Prostate gland (tissue), 2 donors: ENCODE measurements around the gene ADAP2.
"Not testable (repeated sequence)": the region's sequence is repeated elsewhere in the genome, so short reads cannot be mapped to it uniquely, and the experiment has no call there.

Experiments
- CTCF ChIP-seq, 4 experiments: fragments of 200-600 bp in 2 of 4; fragments of 450-650 bp in 2 of 4; sonication (generic) in 2 of 4; IDR thresholded peaks; 1 replicate in 3 of 4; 2 replicates in 1 of 4; pipeline ENCODE4 v1.5.1; 2016 to 2019; ENCODE audit warnings: antibody characterized with exemption in 4 of 4, mild to moderate bottlenecking in 2 of 4, moderate library complexity in 2 of 4
- POLR2A ChIP-seq: fragments of 450-650 bp; IDR thresholded peaks from one replicate; pipeline ENCODE4 v1.6.1; 2016; ENCODE audit warnings: antibody characterized with exemption, mild to moderate bottlenecking
- POLR2AphosphoS5 ChIP-seq: sonication (generic); formaldehyde crosslinking; IDR thresholded peaks from one replicate; pipeline ENCODE4 v1.6.1; 2017; ENCODE audit warnings: antibody characterized with exemption

DNA sequence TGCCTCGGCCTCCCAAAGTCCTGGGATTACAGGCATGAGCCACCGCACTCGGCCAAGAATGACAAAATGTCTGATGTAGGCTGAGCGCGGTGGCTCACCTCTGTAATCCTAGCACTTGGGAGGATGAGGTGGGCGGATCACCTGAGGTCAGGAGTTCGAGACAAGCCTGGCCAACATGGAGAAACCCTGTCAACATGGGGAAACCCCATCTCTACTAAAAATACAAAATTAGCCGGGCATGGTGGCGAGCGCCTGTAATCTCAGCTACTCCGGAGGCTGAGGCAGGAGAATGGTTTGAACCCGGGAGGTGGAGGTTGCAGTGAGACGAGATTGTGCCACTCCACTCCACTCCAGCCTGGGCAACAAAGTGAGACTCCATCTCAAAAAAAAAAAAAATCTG, 46.2 kb downstream of the ADAP2 start:
- not testable (repeated sequence) for TF ChIP-seq POLR2AphosphoS5; CTCF (IDR thresholded peaks at IDR 0.05); POLR2A
